ENCODE measurements around the gene FAM107A. TPM values are rescaled to one million over a fixed set of nuclear protein-coding genes. Genes with fewer than 3 reads are reported as not detected.

Gene FAM107A
- total RNA-seq, 1 donor from 2014 or later, result not detected

- H3K27ac Mint-ChIP-seq, result no peak overlapping the region
- H3K4me3 Mint-ChIP-seq, result no peak overlapping the region
- intact Hi-C loops (cut with micrococcal nuclease), result no loop called here
- H3K36me3 Mint-ChIP-seq (ENCODE audit: low read depth), result no peaks in the 10 kb centered on the region
- DNase-seq, result no peak
- peaks cover 4% of the 10 kb centered on the region for H3K4me1 Mint-ChIP-seq
- H3K27me3 Mint-ChIP-seq, result peaks cover 8% of the 10 kb centered on the region
- H3K9me3 Mint-ChIP-seq, result no peaks in the 10 kb centered on the region
These were observed 10.0 kb downstream of the FAM107A start for GRCh38 chr3:58567251-58567515.

DNA sequence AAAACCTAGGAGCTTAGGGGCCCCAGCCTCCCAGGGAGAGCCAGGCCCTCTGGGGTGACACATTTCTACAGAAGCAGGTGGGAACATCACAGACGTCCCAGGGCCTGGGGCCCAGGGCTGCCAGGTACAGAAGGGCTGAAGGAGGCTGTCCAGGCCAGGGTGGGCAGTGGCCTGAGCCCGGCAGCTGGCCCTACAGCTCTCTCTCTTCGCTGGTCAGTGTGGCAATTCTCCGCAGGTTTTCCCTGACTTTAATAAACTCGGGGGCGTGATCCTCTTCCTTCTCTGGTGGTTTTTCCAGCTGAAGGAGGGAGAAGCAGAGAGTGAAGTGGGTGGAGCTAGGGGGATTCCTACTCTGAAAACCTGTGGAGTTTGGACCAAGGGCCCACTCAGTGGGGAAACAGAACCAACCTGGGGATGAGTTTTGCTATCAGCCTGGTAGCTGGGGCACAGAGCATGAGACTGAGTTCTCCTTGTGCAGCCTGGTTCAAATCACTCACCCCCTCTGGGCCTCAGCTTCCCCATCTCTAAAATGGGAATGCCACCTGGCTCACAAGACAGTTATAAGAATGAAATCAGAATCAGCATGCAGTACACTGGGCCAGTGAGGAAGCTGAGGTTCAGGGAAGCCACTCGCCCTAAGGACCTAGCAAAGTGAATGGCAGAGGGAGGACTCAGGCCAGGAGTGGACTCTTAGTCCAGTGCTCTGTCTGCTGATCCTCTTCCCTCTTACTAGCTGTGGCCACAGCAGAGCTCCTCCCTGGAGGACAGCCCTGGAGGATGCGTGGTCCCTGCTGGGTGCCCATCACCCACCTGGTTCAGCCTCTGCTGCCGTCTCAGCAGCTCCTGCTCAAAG, 10.6 kb downstream of the FAM107A start:
- no peak for DNase-seq
- no peaks in the 10 kb centered on the region for H3K9me3 Mint-ChIP-seq
- no peak overlapping the region for H3K4me3 Mint-ChIP-seq
- H3K4me1 Mint-ChIP-seq, result peaks cover 4% of the 10 kb centered on the region
- intact Hi-C loops (cut with micrococcal nuclease), result no loop called here
- no peaks in the 10 kb centered on the region for H3K36me3 Mint-ChIP-seq (ENCODE audit: low read depth)
- H3K27ac Mint-ChIP-seq, result no peak overlapping the region
- H3K27me3 Mint-ChIP-seq, result peaks cover 4% of the 10 kb centered on the region

DNA sequence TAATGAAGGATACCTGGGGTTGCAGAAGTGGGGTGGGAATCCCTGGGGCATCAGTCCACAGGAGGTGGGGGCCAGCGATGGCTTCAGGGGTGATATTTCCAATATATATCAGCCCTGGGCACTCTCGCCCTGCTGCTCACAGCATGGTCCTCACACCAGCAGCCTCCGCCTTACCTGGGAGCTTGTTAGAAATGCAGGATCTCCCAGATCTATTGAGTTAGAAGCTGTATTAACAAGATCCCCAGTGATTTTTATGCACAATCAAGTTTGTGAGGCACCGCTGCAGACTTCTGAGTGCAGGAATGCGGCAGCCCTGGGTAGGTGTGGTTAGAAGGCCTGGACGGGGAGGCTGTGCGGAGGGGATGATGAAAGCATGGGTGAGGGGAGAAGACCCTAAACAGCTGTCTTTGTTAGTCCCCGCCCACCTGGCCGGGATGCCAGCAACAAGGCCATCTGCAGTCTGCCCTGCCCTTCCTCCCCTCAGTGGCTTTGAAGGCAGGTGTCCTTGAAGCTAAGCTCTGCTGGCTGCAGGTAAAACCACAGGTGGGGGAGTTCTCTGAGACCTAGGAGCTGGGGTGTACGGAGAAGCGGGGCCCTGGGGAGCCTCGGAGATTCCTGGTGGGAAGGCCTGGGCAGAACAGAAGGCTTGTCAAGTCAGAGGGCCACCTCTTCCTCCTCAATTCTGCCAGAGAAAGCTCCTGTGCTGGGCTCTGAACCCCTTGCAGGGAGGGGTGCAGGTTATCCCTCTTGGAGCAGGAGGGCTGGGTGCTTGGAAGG, 11.4 kb downstream of the FAM107A start:
- H3K27ac Mint-ChIP-seq, result no peak overlapping the region
- peaks cover 2% of the 10 kb centered on the region for H3K27me3 Mint-ChIP-seq
- no peaks in the 10 kb centered on the region for H3K9me3 Mint-ChIP-seq
- H3K36me3 Mint-ChIP-seq (ENCODE audit: low read depth), result no peaks in the 10 kb centered on the region
- no peak for DNase-seq
- peaks cover 4% of the 10 kb centered on the region for H3K4me1 Mint-ChIP-seq
- H3K4me3 Mint-ChIP-seq, result no peak overlapping the region
- intact Hi-C loops (cut with micrococcal nuclease), result no loop called here

- Mint-ChIP-seq H3K27me3 (peaks cover 2% of the 10 kb centered on the region), H3K27ac (no peak overlapping the region), H3K36me3 (ENCODE audit: low read depth) (no peaks in the 10 kb centered on the region), H3K9me3 (no peaks in the 10 kb centered on the region), H3K4me3 (no peak overlapping the region), H3K4me1 (peaks cover 4% of the 10 kb centered on the region)
- DNase-seq, result no peak
- intact Hi-C loops (cut with micrococcal nuclease), result no loop called here
These were observed 12.6 kb downstream of the FAM107A start for GRCh38 chr3:58564456-58565160.

DNA sequence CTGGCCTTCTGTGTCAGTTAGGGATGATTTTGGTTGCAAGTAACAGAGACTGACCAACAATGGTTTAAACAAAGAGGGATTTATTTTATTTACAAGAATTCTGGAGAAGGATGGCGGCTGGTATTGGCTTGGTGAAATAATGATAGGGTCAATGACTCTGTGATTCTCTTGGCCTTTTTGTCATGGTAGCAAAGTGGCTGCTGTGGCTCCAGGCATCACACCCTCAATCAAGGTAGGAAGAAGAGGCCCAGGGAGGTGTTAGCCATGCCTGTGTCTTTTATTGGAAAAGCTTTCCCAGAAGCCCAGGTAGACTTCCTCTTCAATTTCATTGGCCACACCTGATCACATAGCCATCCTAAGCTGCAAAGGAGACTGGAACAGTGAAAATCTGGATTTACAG, 13.1 kb downstream of the FAM107A start:
- H3K27ac Mint-ChIP-seq, result no peak overlapping the region
- peaks cover 2% of the 10 kb centered on the region for H3K27me3 Mint-ChIP-seq
- intact Hi-C loops (cut with micrococcal nuclease), result no loop called here
- DNase-seq, result no peak
- peaks cover 4% of the 10 kb centered on the region for H3K4me1 Mint-ChIP-seq
- H3K36me3 Mint-ChIP-seq (ENCODE audit: low read depth), result no peaks in the 10 kb centered on the region
- H3K9me3 Mint-ChIP-seq, result no peaks in the 10 kb centered on the region
- no peak overlapping the region for H3K4me3 Mint-ChIP-seq

DNA sequence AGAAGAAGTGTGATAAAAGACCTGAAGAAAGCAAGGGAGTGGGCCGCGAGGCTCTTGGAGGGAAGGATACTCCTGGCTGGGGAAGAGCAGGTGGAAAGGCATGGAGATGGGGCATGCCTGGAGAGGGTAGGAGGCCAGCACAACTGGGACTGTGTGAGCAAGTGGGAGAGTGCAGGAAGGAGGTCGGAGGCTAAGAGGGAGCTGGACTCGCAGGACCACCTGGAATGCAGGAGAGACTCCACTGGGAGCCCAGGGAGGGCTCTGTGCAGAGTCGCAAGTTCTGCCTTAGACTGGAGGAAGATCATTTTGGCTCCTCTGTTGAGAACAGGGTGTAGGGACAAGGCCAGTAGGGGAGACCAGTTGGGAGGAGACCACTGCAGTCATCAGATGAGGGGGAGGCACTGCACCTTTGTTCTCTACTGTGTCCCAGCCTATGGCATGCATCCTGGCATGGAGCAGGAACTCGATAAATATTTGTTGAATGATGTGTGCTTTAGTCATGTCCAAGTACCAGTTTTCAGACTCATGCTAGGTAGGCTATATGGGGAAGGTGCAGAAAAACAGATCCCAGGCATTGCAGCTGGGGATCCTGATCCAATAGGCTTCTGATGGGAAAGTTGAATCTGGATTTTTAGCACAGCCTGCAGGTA, 13.7 kb downstream of the FAM107A start:
- H3K4me1 Mint-ChIP-seq, result no peaks in the 10 kb centered on the region
- no peak overlapping the region for H3K4me3 Mint-ChIP-seq
- intact Hi-C loops (cut with micrococcal nuclease), result no loop called here
- DNase-seq, result no peak
- H3K27me3 Mint-ChIP-seq, result peaks cover 2% of the 10 kb centered on the region
- no peaks in the 10 kb centered on the region for H3K9me3 Mint-ChIP-seq
- H3K27ac Mint-ChIP-seq, result no peak overlapping the region
- H3K36me3 Mint-ChIP-seq (ENCODE audit: low read depth), result no peaks in the 10 kb centered on the region

DNA sequence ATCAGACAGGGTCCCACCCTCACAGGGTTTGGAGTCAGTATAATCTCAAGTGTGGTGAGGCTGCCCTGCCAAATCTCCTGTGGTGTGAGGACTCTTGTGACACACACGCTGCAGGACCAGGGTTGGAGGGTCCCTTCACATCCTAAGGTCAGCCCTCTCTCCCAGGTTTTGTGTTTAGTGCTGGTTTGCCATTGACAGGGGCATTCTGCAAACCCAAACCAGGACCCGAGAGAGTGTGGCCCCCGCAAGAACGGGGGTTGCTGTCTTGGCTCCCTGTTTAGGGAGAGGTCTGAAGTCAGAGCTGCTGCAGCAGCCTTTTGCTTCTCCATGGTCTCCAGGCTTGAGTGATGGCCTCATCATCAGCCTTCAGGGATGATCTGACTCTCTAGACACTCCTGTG, 14.7 kb downstream of the FAM107A start:
- H3K27me3 Mint-ChIP-seq, result peaks cover 2% of the 10 kb centered on the region

GRCh38 chr3:58560771-58561311, 16.4 kb downstream of the FAM107A start:
- intact Hi-C loops (cut with micrococcal nuclease), result no loop called here
- DNase-seq, result no peak
- Mint-ChIP-seq H3K27ac (no peak overlapping the region), H3K4me3 (no peak overlapping the region), H3K9me3 (no peaks in the 10 kb centered on the region), H3K4me1 (no peaks in the 10 kb centered on the region), H3K27me3 (peaks cover 6% of the 10 kb centered on the region), H3K36me3 (ENCODE audit: low read depth) (no peaks in the 10 kb centered on the region)

More for the DNA sequence above, 14.7 kb downstream of the FAM107A start:
- H3K9me3 Mint-ChIP-seq, result no peaks in the 10 kb centered on the region
- H3K4me1 Mint-ChIP-seq, result no peaks in the 10 kb centered on the region
- no peak overlapping the region for H3K27ac Mint-ChIP-seq
- intact Hi-C loops (cut with micrococcal nuclease), result no loop called here
- no peaks in the 10 kb centered on the region for H3K36me3 Mint-ChIP-seq (ENCODE audit: low read depth)
- no peak overlapping the region for H3K4me3 Mint-ChIP-seq
- DNase-seq, result no peak

GRCh38 chr3:58559586-58559985, 17.6 kb downstream of the FAM107A start:
- Mint-ChIP-seq H3K9me3 (no peaks in the 10 kb centered on the region), H3K27me3 (peaks cover 6% of the 10 kb centered on the region), H3K27ac (no peak overlapping the region), H3K36me3 (ENCODE audit: low read depth) (no peaks in the 10 kb centered on the region), H3K4me1 (no peaks in the 10 kb centered on the region), H3K4me3 (no peak overlapping the region)
- intact Hi-C loops (cut with micrococcal nuclease), result no loop called here
- DNase-seq, result no peak

GRCh38 chr3:58557491-58557890, 19.7 kb downstream of the FAM107A start:
- no peak overlapping the region for H3K4me3 Mint-ChIP-seq
- no peak for DNase-seq
- intact Hi-C loops (cut with micrococcal nuclease), result no loop called here
- no peaks in the 10 kb centered on the region for H3K9me3 Mint-ChIP-seq
- H3K27me3 Mint-ChIP-seq, result peaks cover 5% of the 10 kb centered on the region
- H3K4me1 Mint-ChIP-seq, result no peaks in the 10 kb centered on the region
- no peak overlapping the region for H3K27ac Mint-ChIP-seq
- H3K36me3 Mint-ChIP-seq (ENCODE audit: low read depth), result no peaks in the 10 kb centered on the region

GRCh38 chr3:58556761-58557221, 20.4 kb downstream of the FAM107A start:
- intact Hi-C loops (cut with micrococcal nuclease), result no loop called here
- no peaks in the 10 kb centered on the region for H3K4me1 Mint-ChIP-seq
- peaks cover 5% of the 10 kb centered on the region for H3K27me3 Mint-ChIP-seq
- DNase-seq, result no peak
- H3K9me3 Mint-ChIP-seq, result no peaks in the 10 kb centered on the region
- no peak overlapping the region for H3K4me3 Mint-ChIP-seq
- no peak overlapping the region for H3K27ac Mint-ChIP-seq
- H3K36me3 Mint-ChIP-seq (ENCODE audit: low read depth), result no peaks in the 10 kb centered on the region

GRCh38 chr3:58556001-58556400, 21.2 kb downstream of the FAM107A start:
- intact Hi-C loops (cut with micrococcal nuclease), result no loop called here
- no peaks in the 10 kb centered on the region for H3K36me3 Mint-ChIP-seq (ENCODE audit: low read depth)
- no peaks in the 10 kb centered on the region for H3K4me1 Mint-ChIP-seq
- no peaks in the 10 kb centered on the region for H3K9me3 Mint-ChIP-seq
- no peak overlapping the region for H3K27ac Mint-ChIP-seq
- no peak for DNase-seq
- no peak overlapping the region for H3K4me3 Mint-ChIP-seq
- H3K27me3 Mint-ChIP-seq, result peaks cover 5% of the 10 kb centered on the region

- Mint-ChIP-seq H3K4me3 (no peak overlapping the region), H3K4me1 (no peaks in the 10 kb centered on the region), H3K9me3 (no peaks in the 10 kb centered on the region), H3K36me3 (ENCODE audit: low read depth) (no peaks in the 10 kb centered on the region), H3K27ac (no peak overlapping the region), H3K27me3 (peaks cover 5% of the 10 kb centered on the region)
- intact Hi-C loops (cut with micrococcal nuclease), result no loop called here
- DNase-seq, result no peak
These were observed 22.0 kb downstream of the FAM107A start for GRCh38 chr3:58555203-58555602.

Data from activated CD4-positive, alpha-beta T cell treated with anti-CD3 and anti-CD28 coated beads, Interleukin-2, amount 10 ng/mL, durations not matched to agents 24 days and 14 days (primary cell).